Activated T-helper 1 cell treated with Interleukin-2 at 50 U/mL for 16 hours (primary cell): ENCODE data around the gene STK4.

Experiments used
- DNase-seq: peaks from one replicate; pipeline ENCODE4 v3.0.0-alpha.2; 2020; ENCODE audit warnings: low read depth

Gene STK4

DNA sequence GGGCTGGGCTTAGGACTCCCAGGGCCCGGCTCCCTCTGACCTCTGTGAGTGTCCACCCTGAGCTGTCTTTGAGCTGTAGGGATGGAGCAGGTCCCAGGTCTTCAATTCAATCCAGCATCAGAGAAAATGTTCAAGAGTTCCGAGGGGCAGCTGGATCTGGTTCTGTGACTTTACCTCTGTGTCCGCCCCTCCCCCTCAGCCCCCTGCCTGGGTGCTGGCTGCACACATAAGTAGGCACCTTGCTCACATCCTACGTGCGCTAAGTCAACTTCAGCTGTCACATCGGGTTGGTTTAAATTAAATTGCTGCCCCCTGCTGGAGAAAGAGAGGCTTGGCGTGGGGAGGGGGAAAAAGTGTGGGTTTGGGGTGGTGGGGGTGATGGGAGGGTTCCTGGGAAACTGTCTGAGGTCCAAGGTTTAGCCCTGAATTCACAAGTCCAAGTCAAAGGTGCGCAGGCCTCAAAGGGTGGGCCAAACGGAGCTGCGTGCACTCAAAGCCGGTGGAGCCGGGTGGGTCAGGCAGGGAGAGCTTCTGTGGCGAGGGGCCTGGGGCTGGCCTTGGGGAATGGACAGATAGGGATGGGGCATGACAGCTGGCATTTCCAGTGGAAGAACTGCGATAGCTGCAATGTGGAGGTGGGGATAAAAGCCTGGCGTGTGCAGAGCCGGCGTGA lies 145.6 kb downstream of the STK4 start:
- no peak for DNase-seq

GRCh38 chr20:45112754-45113153 lies 146.4 kb downstream of the STK4 start:
- no peak for DNase-seq

GRCh38 chr20:45113865-45114264 lies 147.6 kb downstream of the STK4 start:
- DNase-seq: no peak

GRCh38 chr20:45114465-45115385 lies 148.4 kb downstream of the STK4 start, which contains the start of gene WFDC5:
TSS of gene WFDC5 (minus strand) at chr20:45115174. CDS start at chr20:45115083, 91 bp downstream.
- no peak for DNase-seq

- no peak for DNase-seq
These were observed 149.1 kb downstream of the STK4 start for GRCh38 chr20:45115386-45115774.

GRCh38 chr20:45115829-45116228 lies 149.5 kb downstream of the STK4 start:
- DNase-seq: no peak

GRCh38 chr20:45117581-45117980 lies 151.3 kb downstream of the STK4 start:
- no peak for DNase-seq

DNA sequence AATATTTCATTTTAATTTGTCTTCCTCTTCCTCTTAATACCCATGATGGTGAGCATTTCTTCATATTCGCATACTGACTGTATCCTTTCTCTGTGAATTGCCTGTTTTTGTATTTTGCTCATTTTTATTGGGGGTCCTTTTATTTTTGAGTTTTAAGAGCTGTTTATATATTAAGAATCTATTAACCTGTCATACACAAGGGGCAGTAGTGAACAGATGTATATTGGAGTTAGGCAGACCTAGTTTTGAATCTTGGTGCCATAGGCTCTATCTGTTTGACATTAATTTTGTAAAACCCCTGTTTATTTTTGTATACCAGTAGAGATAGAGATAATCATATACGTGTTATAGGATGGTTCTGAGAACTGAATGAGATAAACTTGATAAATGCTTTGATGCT lies 151.7 kb downstream of the STK4 start:
- DNase-seq: no peak

DNA sequence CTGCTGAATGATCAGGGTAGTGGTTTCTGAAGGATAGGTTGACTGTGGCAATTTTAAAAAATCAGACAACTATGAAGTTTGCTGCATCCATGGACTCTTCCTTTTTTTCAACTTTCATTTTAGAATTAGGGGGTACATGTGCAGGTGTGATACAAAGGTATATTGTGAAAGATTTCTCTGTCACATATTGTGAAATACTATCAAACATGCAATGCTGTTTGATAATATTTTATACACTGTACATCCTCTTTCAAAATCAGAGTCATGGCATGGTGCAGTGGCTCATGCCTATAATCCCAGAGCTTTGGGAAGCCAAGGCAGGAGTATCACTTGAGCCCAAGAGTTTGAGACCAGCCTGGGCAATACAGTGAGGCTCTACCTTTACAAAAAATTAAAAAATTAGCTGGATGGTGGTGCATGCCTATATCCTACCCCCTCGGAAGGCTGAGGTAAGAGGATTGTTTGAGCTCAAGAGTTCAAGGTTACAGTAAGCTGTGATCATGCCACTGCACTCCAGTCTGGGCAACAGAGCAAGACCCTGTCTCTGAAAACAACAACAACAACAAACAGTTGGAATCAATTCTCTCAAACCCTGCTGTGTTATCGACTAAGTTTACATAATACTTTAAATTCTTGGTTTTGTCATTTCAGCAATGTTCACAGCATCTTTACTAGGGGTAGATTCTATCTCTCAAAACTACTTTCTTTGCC lies 153.4 kb downstream of the STK4 start:
- DNase-seq: no peak

DNA sequence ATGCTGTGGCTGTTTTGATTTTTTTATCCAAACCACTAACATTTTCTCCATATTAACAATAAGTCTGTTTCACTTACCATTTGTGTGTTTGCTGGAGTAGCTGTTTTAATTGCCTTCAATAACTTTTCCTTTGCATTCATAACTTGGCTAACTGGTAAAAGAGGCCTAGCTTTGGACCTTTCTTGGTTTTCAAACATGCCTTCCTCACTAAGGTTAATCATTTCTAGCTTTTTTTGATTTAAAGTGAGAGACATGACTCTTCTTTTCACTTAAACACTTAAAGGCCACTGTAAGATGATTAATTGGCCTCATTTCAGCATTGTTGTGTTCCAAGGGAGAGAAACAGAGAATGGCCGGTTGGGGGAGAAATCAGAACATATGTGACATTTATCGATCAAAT lies 155.1 kb downstream of the STK4 start:
- no peak for DNase-seq

- DNase-seq: no peak
These were observed 158.1 kb downstream of the STK4 start, which contains the start of gene WFDC12 for GRCh38 chr20:45124365-45124764. TSS of gene WFDC12 (minus strand) at chr20:45124465. CDS start at chr20:45124447, 18 bp downstream.

GRCh38 chr20:45128099-45128498 lies 161.8 kb downstream of the STK4 start:
- DNase-seq: no peak
